Measurements from ENCODE around the gene RPS15. TPM values are rescaled to one million over a fixed set of nuclear protein-coding genes. Genes with fewer than 3 reads are reported as not detected.

The RPS15 gene
- total and polyA plus RNA-seq, 10 of the 15 experiments (the other 5 are each of a cell fraction or from before 2014, with no cell fraction given), result 559 to 3,158 (median 1,413) TPM

GRCh38 chr19:1423436-1424191 is 14.6 kb upstream of the RPS15 start:
- POLR2A ChIA-PET, result interaction anchor here (0.5 kb wide), 1 partner anchor 13 kb away, joined by 3 read pairs; no protein-coding TSS in a partner anchor
- no peak overlapping the region for H3K9ac ChIP-seq (ENCODE audit: control insufficient read depth, insufficient read depth, low read length)
- H4K20me1 ChIP-seq (ENCODE audit: control insufficient read depth, insufficient read depth), result no peaks in the 10 kb centered on the region

More at GRCh38 chr19:1423436-1424191, 14.6 kb upstream of the RPS15 start:
- in situ Hi-C loops (cut with MboI), result no loop called here
- ChIA-PET CTCF (no interaction called here), RAD21 (ENCODE audit: unreplicated experiment) (no interaction called here), SMC1A (ENCODE audit: uncharacterized antibody, unreplicated experiment) (no interaction called here)
- intact Hi-C loops (cut with micrococcal nuclease; ENCODE audit: unreplicated experiment), result no loop called here
- no peak for FAIRE-seq
- Histone ChIP-seq H3K4me2 (ENCODE audit: control insufficient read depth, insufficient read depth) (no peak overlapping the region), H3K79me2 (ENCODE audit: control insufficient read depth, insufficient read depth, low read length) (no peaks in the 10 kb centered on the region), H3K4me1 (ENCODE audit: control insufficient read depth, insufficient read depth, low read length) (no peaks in the 10 kb centered on the region), H3K4me3 (no peak overlapping the region), H3K27me3 (replicated peaks in 1 of 2; ENCODE audit: control insufficient read depth in 2 of 2, insufficient read depth in 2 of 2, low read length in 1 of 2) (no peaks in the 10 kb centered on the region), H2AFZ (ENCODE audit: control insufficient read depth, low read depth, low read length) (no peak overlapping the region), H3K27ac (ENCODE audit: control insufficient read depth, insufficient read depth) (no peak overlapping the region), H3K36me3 (ENCODE audit: control insufficient read depth in 2 of 2, insufficient read depth in 2 of 2, low read length in 1 of 2) (peaks cover 19 to 57% of the 10 kb centered on the region in 2 experiments; a peak in 3 of 4 replicates), H3K9me3 (replicated peaks; ENCODE audit: control insufficient read depth, insufficient read depth, low read length) (no peaks in the 10 kb centered on the region)
- no peak for ATAC-seq
- WGBS (ENCODE audit: insufficient coverage, insufficient replicate concordance, low lambda C conversion rate, missing lambda C conversion rate), result 97% methylated on average over 40 of the region's 40 CpGs
- TF ChIP-seq POLR2A (IDR thresholded peaks at IDR 0.05; ENCODE audit: low read depth, low read length), result no peak
- TF ChIP-seq SRF (IDR thresholded peaks at IDR 0.05; ENCODE audit: low read depth in 2 of 2, low read length in 2 of 2), result no peak
- no peak for TF ChIP-seq DPF2 (IDR thresholded peaks at IDR 0.05)
- TF ChIP-seq SIN3A (IDR thresholded peaks at IDR 0.05; ENCODE audit: low read depth, low read length), result no peak
- no peak for TF ChIP-seq RELB (IDR thresholded peaks at IDR 0.05; ENCODE audit: low read depth)
- TF ChIP-seq TAF1 (IDR thresholded peaks at IDR 0.05; ENCODE audit: borderline replicate concordance, low read depth, low read length), result no peak
- no peak for TF ChIP-seq E4F1 (IDR thresholded peaks at IDR 0.05; ENCODE audit: borderline replicate concordance, partially characterized antibody)
- no peak for TF ChIP-seq ZNF622 (IDR thresholded peaks at IDR 0.05)
- TF ChIP-seq EP300 (IDR thresholded peaks at IDR 0.05; ENCODE audit: borderline replicate concordance in 1 of 2, control insufficient read depth in 1 of 2, low read depth in 2 of 2, low read length in 2 of 2), result no peak
- TF ChIP-seq WRNIP1 (IDR thresholded peaks at IDR 0.05; ENCODE audit: borderline replicate concordance, low read depth, low read length), result no peak
- no peak for TF ChIP-seq SUPT20H (IDR thresholded peaks at IDR 0.05; ENCODE audit: borderline replicate concordance, control insufficient read depth, low read depth, low read length)
- TF ChIP-seq ZNF24 (IDR thresholded peaks at IDR 0.05), result no peak
- no peak for TF ChIP-seq EZH2 (IDR thresholded peaks at IDR 0.05; ENCODE audit: borderline replicate concordance, control insufficient read depth, low read depth, low read length)
- no peak for DNase-seq (ENCODE audit: low read depth, low spot score)
- no TSS peak for BruUV-seq (replicated peaks)
